ENCODE measurements around the gene PCNP.
"Not testable (repeated sequence)": the region's sequence is repeated elsewhere in the genome, so short reads cannot be mapped to it uniquely, and the experiment has no call there.

- not testable (repeated sequence) for TF ChIP-seq RAD21 (IDR thresholded peaks at IDR 0.05; ENCODE audit: low read length); CTCF (IDR thresholded peaks at IDR 0.05)
Observed at GRCh38 chr3:101536955-101537354, 37.0 kb upstream of the PCNP start.
